DMS 273 treated with DMSO at 0.1 percent for 48 hours (cell line): ENCODE results near the gene IZUMO1R.
"Not testable (repeated sequence)": the region's sequence is repeated elsewhere in the genome, so short reads cannot be mapped to it uniquely, and the experiment has no call there.

ENCODE experiments used
- DNase-seq: peaks from one replicate; lab custom pipeline; 2025; lab: John Stamatoyannopoulos, UW

The IZUMO1R gene

DNA sequence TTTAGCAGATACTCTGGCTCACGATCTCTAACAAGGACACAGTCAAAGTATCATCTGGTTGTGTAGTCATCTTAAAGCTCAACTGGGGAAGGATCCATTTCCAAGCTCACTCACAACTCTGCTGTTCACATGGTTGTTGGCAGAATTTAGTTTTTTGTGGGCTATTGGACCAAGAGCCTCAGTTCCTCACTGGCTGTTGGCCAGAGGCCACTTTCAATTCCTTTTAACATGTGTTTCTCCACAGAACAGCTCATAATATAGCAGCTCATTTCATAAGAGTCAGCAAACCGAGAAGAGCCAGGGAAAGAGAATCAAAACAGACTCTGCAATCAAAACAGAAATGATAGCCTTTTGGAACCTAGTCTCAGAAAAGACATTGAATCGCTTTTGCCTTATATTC lies 22.6 kb downstream of the IZUMO1R start:
- no peak for DNase-seq

GRCh38 chr11:94328587-94329080 lies 24.3 kb downstream of the IZUMO1R start:
- no peak for DNase-seq

- DNase-seq, result no peak
Measured at GRCh38 chr11:94329501-94329900, 25.1 kb downstream of the IZUMO1R start.

DNA sequence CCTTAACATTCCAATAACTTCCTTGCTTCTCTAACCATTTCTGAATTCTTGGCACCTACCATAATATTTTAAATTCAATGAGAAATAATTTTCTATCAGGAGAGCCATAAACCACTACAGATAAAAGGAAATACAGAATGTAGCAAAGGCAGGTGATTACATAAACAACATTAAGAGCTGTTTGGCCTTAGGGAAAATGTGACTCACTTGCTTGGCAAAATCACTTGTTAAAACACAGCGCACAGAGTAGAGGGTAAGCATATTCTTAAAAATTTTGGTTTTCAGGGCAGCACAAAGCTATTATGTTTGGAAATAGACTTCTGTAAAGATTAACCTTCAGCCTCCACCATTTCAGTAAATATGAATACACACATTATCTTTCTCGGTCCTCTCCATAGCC lies 26.4 kb downstream of the IZUMO1R start:
- no peak for DNase-seq

- DNase-seq, result no peak
Measured at GRCh38 chr11:94332814-94333213, 28.4 kb downstream of the IZUMO1R start.

GRCh38 chr11:94336033-94336432 lies 31.7 kb downstream of the IZUMO1R start:
- DNase-seq, result no peak

DNA sequence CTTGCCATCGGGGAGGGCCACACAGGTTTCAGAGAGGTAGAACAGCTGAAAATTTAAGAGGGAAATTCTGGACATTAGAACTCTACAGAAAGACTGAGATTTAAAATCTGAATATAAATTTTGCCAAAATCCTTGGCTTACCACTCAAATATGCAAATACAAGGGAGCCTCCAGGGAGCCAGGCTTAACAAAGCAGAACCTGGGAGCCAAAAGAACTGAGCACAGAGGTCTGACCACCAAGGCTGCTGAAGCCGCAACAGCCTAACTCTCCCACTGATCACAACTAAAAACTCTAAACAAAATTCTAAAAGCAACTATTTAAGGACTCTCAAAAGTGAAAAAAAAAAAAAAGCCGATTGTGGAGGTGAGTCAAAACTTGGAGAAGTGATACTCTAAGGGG lies 34.3 kb downstream of the IZUMO1R start:
- no peak for DNase-seq

GRCh38 chr11:94342250-94342649 lies 37.9 kb downstream of the IZUMO1R start:
- DNase-seq, result no peak

GRCh38 chr11:94343495-94343894 lies 39.1 kb downstream of the IZUMO1R start:
- DNase-seq, result no peak

DNA sequence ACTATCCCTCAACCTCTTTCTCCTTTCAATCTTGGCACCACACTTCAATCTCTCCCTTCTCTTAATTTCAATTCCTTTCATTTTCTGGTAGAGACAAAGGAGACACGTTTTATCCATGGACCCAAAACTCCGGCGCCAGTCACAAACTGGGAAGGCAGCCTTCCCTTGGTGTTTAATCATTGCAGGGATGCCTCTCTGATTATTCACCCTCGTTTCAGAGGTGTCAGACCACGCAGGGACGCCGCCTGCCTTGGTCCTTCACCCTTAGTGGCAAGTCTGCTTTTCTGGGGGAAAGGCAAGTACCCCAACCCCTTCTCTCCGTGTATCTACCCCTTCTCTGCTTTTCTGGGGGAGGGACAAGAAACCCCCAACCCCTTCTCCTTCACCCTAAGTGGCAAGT lies 41.9 kb downstream of the IZUMO1R start:
- DNase-seq, result not testable (repeated sequence)

DNA sequence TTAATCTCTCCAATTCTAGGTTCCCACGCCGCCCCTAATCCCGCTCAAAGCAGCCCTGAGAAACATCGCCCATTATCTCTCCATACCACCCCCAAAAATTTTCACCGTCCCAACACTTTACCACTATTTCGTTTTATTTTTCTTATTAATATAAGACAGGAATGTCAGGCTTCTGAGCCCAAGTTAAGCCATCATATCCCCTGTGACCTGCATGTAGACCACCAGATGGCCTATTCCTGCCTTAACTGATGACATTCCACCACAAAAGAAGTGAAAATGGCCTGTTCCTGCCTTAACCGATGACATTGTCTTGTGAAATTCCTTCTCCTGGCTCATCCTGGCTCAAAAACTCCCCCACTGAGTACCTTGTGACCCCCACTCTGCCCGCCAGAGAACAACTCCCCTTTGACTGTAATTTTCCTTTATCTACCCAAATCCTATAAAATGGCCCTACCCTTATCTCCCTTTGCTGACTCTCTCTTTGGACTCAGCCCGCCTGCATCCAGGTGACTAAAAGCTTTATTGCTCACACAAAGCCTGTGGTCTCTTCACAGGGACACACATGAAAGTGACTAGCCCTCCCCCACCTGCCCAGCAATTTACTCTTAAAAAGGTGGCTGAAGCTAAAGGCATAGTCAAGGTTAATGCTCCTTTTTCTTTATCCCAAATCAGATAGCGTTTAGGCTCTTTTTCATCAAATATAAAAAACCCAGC lies 46.6 kb downstream of the IZUMO1R start:
- not testable (repeated sequence) for DNase-seq
